Measurements from ENCODE around the gene PRICKLE1.

DNA sequence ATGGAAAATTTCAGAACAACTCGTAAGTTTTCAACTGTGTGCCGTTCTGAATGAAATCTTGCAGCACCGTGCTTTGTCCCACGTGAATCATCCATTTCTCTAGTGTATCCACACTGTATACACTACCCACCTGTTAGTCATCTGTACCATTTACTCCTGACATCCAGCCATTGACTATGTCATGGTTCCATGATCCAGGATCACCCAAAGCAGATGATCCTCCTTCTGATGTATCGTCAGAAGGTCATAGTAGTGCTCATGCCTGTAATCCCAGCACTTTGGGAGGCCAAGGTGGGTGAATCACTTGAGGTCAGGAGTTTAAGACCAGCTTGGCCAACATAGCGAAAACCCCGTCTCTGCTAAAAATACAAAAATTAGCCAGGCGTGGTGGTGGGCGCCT, 140.7 kb downstream of the PRICKLE1 start:
- no peak for TF ChIP-seq POLR2A (IDR thresholded peaks at IDR 0.05)
- TF ChIP-seq, protein P1, sequence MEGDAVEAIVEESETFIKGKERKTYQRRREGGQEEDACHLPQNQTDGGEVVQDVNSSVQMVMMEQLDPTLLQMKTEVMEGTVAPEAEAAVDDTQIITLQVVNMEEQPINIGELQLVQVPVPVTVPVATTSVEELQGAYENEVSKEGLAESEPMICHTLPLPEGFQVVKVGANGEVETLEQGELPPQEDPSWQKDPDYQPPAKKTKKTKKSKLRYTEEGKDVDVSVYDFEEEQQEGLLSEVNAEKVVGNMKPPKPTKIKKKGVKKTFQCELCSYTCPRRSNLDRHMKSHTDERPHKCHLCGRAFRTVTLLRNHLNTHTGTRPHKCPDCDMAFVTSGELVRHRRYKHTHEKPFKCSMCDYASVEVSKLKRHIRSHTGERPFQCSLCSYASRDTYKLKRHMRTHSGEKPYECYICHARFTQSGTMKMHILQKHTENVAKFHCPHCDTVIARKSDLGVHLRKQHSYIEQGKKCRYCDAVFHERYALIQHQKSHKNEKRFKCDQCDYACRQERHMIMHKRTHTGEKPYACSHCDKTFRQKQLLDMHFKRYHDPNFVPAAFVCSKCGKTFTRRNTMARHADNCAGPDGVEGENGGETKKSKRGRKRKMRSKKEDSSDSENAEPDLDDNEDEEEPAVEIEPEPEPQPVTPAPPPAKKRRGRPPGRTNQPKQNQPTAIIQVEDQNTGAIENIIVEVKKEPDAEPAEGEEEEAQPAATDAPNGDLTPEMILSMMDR (IDR thresholded peaks at IDR 0.05) = no peak

Measured in body of pancreas (tissue), 4 donors.